GM12878 (cell line): ENCODE measurements around the gene ESPNL. TPM values are rescaled to one million over a fixed set of nuclear protein-coding genes. Genes with fewer than 3 reads are reported as not detected.
A peak's percentile ranks its signal among the peaks of the same experiment; 100 is the strongest.

ENCODE experiments used
- ASH2L ChIP-seq: fragments of 300-600, 200-600 bp; sonication (generic); IDR thresholded peaks from 2 replicates; pipeline ENCODE4 v1.6.1; 2017; ENCODE audit warnings: low read depth, mild to moderate bottlenecking, borderline replicate concordance
- CBFB ChIP-seq: IDR thresholded peaks from 2 replicates; pipeline ENCODE4 v1.6.1; 2016; ENCODE audit warnings: antibody characterized with exemption, low read depth
- CHD1 ChIP-seq: IDR thresholded peaks from 2 replicates; pipeline ENCODE4 v1.6.1; 2012; ENCODE audit warnings: low read depth, low read length, improper control_type of control experiment
- FOS ChIP-seq: IDR thresholded peaks from 3 replicates; pipeline ENCODE4 v1.6.1; 2011; ENCODE audit warnings: borderline replicate concordance; ENCODE audit not compliant: insufficient read length; ENCODE audit errors: extremely low read depth
- HCFC1 ChIP-seq: fragments of 150-350 bp; IDR thresholded peaks from 2 replicates; pipeline ENCODE4 v1.6.1; 2014; ENCODE audit warnings: low read length
- HDAC6 ChIP-seq: fragments of 200-600 bp; sonication (generic); IDR thresholded peaks from one replicate; pipeline ENCODE4 v1.8.0; 2017; ENCODE audit warnings: antibody characterized with exemption; ENCODE audit not compliant: unreplicated experiment
- JUNB ChIP-seq: IDR thresholded peaks from 2 replicates; pipeline ENCODE4 v1.6.1; 2016; ENCODE audit warnings: antibody characterized with exemption, mild to moderate bottlenecking
- MYC ChIP-seq: IDR thresholded peaks from 2 replicates; pipeline ENCODE4 v1.6.1; 2011; ENCODE audit warnings: mild to moderate bottlenecking, low read length, moderate library complexity, inconsistent platforms; ENCODE audit not compliant: insufficient read depth, insufficient replicate concordance, insufficient read length, severe bottlenecking
- NR2C2 ChIP-seq: IDR thresholded peaks from 2 replicates; pipeline ENCODE4 v1.6.1; 2011; ENCODE audit warnings: borderline replicate concordance, low read depth; ENCODE audit not compliant: control insufficient read depth, insufficient read length
- POLR2A ChIP-seq: IDR thresholded peaks from 2 replicates; pipeline ENCODE4 v1.6.1; 2011; ENCODE audit warnings: low read depth, mild to moderate bottlenecking, low read length
- POU2F2 ChIP-seq: IDR thresholded peaks from 3 replicates; pipeline ENCODE4 v1.6.1; 2011; ENCODE audit warnings: low read depth, mild to moderate bottlenecking, low read length, borderline replicate concordance
- SMAD1 ChIP-seq: fragments of 450-650 bp; IDR thresholded peaks from 2 replicates; pipeline ENCODE4 v1.6.1; 2018; ENCODE audit warnings: mild to moderate bottlenecking, low read depth; ENCODE audit not compliant: partially characterized antibody
- TBL1XR1 ChIP-seq: IDR thresholded peaks from 2 replicates; pipeline ENCODE4 v1.6.1; 2012; ENCODE audit warnings: low read depth, low read length, improper control_type of control experiment
- YY1 ChIP-seq: IDR thresholded peaks from 2 replicates; pipeline ENCODE4 v1.6.1; 2011; ENCODE audit warnings: low read depth, mild to moderate bottlenecking, low read length
- ZNF207 ChIP-seq: fragments of 450-650 bp; IDR thresholded peaks from 2 replicates; pipeline ENCODE4 v1.6.1; 2014; ENCODE audit warnings: antibody characterized with exemption, mild to moderate bottlenecking, borderline replicate concordance
- ZNF622 ChIP-seq: fragments of 450-650 bp; IDR thresholded peaks from 2 replicates; pipeline ENCODE4 v1.6.1; 2017; ENCODE audit warnings: mild to moderate bottlenecking, inconsistent platforms
- polyA plus RNA-seq, 11 experiments: library from polyadenylated mRNA; depleted of rRNA in 4 of 11; unstranded in 6 of 11; stranded (reverse) in 5 of 11; fragments of >200 nt; fragmentation: Nextera tagmentation in 4 of 11; fragmentation: Illumina TruSeq in 1 of 11; extraction: Ambion mirVana in 4 of 11; extraction: Trizol in 1 of 11; gene quantifications; 1 replicate in 1 of 11; 2 replicates in 10 of 11; pipeline versions ENCODE4 v1.2.1 to v1.2.3, GENCODE V29; 2011 to 2016; ENCODE audit warnings: inconsistent platforms in 2 of 11, missing spikeins in 2 of 11, low read depth in 1 of 11
- total RNA-seq, 4 experiments: library from RNA; depleted of rRNA in 3 of 4; stranded (reverse); fragments of >200 nt in 3 of 4; fragmentation: Illumina TruSeq in 1 of 4; extraction: Trizol in 1 of 4; gene quantifications; 2 replicates each; pipeline versions ENCODE4 v1.2.1 to v1.2.3, GENCODE V29; 2013 to 2021
- TF ChIP-seq, protein P1 (sequence below): IDR thresholded peaks from 2 replicates; pipeline ENCODE4 v1.6.1; 2011; ENCODE audit warnings: low read depth, mild to moderate bottlenecking, low read length, moderate library complexity, borderline replicate concordance; ENCODE audit errors: extremely low read depth
- TF ChIP-seq, protein P2 (sequence below): IDR thresholded peaks from 2 replicates; pipeline ENCODE4 v1.6.1; 2011; ENCODE audit warnings: low read depth, low read length, improper control_type of control experiment, borderline replicate concordance
- TF ChIP-seq, protein P3 (sequence below): fragments of 150-350 bp; IDR thresholded peaks from 2 replicates; pipeline ENCODE4 v1.6.1; 2016; ENCODE audit warnings: low read depth, low read length
- TF ChIP-seq, protein P4 (sequence below): fragments of 450-650 bp; IDR thresholded peaks from 2 replicates; pipeline ENCODE4 v1.6.1; 2018; ENCODE audit warnings: mild to moderate bottlenecking, low read depth, moderate library complexity; ENCODE audit not compliant: partially characterized antibody
- TF ChIP-seq, protein P5 (sequence below): IDR thresholded peaks from 2 replicates; pipeline ENCODE4 v1.6.1; 2012; ENCODE audit warnings: low read length, inconsistent platforms

The ESPNL gene
- total and polyA plus RNA-seq, 10 of the 15 experiments (the other 5 are each of a cell fraction or from before 2014, with no cell fraction given): 0.05 to 0.94 (median 0.36) TPM; not detected in 3

DNA sequence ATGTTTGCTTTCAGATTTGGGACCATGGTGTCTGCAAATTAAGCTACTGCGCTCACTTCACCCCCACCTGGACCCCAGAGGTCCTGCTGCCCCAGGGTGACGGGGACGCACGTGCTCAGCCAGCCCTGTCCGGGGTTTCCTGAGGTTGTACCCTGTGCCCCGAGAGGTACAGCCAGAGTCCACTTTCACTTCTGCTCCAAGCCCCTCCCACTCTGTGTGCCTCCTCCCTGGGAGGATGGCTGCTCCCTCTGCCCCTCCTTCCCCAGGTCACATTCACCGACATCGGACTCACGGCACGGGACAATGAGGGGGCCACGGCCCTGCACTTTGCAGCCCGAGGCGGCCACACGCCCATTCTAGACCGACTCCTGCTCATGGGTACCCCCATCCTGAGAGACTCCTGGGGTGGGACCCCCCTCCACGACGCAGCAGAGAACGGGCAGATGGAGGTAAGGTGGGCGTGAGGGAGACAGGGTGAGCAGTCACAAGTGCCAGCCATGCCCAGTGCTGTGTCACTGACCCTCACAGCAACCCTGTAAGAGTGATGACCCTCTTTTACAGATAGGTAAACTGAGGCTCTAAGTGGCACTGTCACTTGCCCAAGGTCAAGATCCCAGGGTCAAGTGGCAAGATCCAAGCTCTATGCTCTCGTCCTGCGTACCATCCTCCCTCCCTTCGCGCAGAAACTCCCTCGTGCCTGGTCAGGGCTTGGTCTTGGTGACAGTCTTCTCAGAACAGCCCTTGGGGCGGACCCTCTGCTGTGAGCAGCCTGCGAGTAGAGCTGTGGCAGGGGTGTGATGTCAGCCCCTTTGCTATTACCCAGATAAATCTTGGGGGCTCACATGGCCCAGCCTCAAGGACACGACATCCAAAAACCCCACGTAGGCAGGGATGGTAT is 7.6 kb downstream of the ESPNL start (continued):
- TF ChIP-seq, protein P1, sequence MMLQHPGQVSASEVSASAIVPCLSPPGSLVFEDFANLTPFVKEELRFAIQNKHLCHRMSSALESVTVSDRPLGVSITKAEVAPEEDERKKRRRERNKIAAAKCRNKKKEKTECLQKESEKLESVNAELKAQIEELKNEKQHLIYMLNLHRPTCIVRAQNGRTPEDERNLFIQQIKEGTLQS: no peak
- TF ChIP-seq, protein P2, sequence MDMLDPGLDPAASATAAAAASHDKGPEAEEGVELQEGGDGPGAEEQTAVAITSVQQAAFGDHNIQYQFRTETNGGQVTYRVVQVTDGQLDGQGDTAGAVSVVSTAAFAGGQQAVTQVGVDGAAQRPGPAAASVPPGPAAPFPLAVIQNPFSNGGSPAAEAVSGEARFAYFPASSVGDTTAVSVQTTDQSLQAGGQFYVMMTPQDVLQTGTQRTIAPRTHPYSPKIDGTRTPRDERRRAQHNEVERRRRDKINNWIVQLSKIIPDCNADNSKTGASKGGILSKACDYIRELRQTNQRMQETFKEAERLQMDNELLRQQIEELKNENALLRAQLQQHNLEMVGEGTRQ: no peak
- TF ChIP-seq SMAD1 (no peak), HDAC6 (no peak), TBL1XR1 (no peak), ASH2L (no peak), FOS (no peak), MYC (peak; percentile 61), CBFB (no peak), POU2F2 (no peak), ZNF622 (no peak), POLR2A (peak; percentile 61; the same call in 1 of the 2 replicates), ZNF207 (no peak), CHD1 (no peak), NR2C2 (no peak), JUNB (no peak), YY1 (no peak), HCFC1 (no peak)
- TF ChIP-seq, protein P3, sequence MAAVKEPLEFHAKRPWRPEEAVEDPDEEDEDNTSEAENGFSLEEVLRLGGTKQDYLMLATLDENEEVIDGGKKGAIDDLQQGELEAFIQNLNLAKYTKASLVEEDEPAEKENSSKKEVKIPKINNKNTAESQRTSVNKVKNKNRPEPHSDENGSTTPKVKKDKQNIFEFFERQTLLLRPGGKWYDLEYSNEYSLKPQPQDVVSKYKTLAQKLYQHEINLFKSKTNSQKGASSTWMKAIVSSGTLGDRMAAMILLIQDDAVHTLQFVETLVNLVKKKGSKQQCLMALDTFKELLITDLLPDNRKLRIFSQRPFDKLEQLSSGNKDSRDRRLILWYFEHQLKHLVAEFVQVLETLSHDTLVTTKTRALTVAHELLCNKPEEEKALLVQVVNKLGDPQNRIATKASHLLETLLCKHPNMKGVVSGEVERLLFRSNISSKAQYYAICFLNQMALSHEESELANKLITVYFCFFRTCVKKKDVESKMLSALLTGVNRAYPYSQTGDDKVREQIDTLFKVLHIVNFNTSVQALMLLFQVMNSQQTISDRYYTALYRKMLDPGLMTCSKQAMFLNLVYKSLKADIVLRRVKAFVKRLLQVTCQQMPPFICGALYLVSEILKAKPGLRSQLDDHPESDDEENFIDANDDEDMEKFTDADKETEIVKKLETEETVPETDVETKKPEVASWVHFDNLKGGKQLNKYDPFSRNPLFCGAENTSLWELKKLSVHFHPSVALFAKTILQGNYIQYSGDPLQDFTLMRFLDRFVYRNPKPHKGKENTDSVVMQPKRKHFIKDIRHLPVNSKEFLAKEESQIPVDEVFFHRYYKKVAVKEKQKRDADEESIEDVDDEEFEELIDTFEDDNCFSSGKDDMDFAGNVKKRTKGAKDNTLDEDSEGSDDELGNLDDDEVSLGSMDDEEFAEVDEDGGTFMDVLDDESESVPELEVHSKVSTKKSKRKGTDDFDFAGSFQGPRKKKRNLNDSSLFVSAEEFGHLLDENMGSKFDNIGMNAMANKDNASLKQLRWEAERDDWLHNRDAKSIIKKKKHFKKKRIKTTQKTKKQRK: no peak
- TF ChIP-seq, protein P4, sequence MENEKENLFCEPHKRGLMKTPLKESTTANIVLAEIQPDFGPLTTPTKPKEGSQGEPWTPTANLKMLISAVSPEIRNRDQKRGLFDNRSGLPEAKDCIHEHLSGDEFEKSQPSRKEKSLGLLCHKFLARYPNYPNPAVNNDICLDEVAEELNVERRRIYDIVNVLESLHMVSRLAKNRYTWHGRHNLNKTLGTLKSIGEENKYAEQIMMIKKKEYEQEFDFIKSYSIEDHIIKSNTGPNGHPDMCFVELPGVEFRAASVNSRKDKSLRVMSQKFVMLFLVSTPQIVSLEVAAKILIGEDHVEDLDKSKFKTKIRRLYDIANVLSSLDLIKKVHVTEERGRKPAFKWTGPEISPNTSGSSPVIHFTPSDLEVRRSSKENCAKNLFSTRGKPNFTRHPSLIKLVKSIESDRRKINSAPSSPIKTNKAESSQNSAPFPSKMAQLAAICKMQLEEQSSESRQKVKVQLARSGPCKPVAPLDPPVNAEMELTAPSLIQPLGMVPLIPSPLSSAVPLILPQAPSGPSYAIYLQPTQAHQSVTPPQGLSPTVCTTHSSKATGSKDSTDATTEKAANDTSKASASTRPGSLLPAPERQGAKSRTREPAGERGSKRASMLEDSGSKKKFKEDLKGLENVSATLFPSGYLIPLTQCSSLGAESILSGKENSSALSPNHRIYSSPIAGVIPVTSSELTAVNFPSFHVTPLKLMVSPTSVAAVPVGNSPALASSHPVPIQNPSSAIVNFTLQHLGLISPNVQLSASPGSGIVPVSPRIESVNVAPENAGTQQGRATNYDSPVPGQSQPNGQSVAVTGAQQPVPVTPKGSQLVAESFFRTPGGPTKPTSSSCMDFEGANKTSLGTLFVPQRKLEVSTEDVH: no peak
- TF ChIP-seq, protein P5, sequence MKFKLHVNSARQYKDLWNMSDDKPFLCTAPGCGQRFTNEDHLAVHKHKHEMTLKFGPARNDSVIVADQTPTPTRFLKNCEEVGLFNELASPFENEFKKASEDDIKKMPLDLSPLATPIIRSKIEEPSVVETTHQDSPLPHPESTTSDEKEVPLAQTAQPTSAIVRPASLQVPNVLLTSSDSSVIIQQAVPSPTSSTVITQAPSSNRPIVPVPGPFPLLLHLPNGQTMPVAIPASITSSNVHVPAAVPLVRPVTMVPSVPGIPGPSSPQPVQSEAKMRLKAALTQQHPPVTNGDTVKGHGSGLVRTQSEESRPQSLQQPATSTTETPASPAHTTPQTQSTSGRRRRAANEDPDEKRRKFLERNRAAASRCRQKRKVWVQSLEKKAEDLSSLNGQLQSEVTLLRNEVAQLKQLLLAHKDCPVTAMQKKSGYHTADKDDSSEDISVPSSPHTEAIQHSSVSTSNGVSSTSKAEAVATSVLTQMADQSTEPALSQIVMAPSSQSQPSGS: no peak
